IPS DF 6.9 (cell line): Measurements from ENCODE around the gene MLPH.

Experiments used
- DNase-seq: peaks from one replicate; pipeline ENCODE4 v3.0.0-alpha.2; 2013; ENCODE audit warnings: low read depth, low spot score
- H3K27ac ChIP-seq: one replicate; pipeline ENCODE4 v1.5.1; 2013; ENCODE audit warnings: low read length, control low read depth
- H3K27me3 ChIP-seq: 2 replicates; pipeline ENCODE4 v1.6.1; 2013; ENCODE audit warnings: mild to moderate bottlenecking, low read length; ENCODE audit not compliant: control insufficient read depth, insufficient read depth
- H3K36me3 ChIP-seq: 2 replicates; pipeline ENCODE4 v1.6.1; 2013; ENCODE audit warnings: low read length; ENCODE audit not compliant: control insufficient read depth, insufficient read depth
- H3K4me1 ChIP-seq: 2 replicates; pipeline ENCODE4 v1.6.1; 2013; ENCODE audit warnings: low read length; ENCODE audit not compliant: control insufficient read depth, insufficient read depth
- H3K4me3 ChIP-seq: 2 replicates; pipeline ENCODE4 v1.5.1; 2013; ENCODE audit warnings: mild to moderate bottlenecking, low read length
- H3K9me3 ChIP-seq: 2 replicates; pipeline ENCODE4 v1.6.1; 2013; ENCODE audit warnings: low read length, inconsistent platforms; ENCODE audit not compliant: control insufficient read depth, insufficient read depth
- WGBS: extraction: QIAGEN DNeasy Blood & Tissue Kit; methylation state at CpG from one replicate; pipeline ENCODE4 v1.1.7; 2013; ENCODE audit warnings: mixed read lengths, missing lambda C conversion rate; ENCODE audit not compliant: insufficient read length, insufficient coverage; 5-methylcytosine and 5-hydroxymethylcytosine counted together

MLPH gene

GRCh38 chr2:237533668-237534161 is 46.7 kb downstream of the MLPH start:
- Histone ChIP-seq H3K4me3 (no peak overlapping the region), H3K4me1 (no peaks in the 10 kb centered on the region), H3K36me3 (no peaks in the 10 kb centered on the region), H3K27me3 (no peaks in the 10 kb centered on the region), H3K27ac (no peak overlapping the region), H3K9me3 (no peaks in the 10 kb centered on the region)
- WGBS: no CpG with 5 or more reads among the region's 7 CpGs
- no peak for DNase-seq

GRCh38 chr2:237534380-237534779 is 47.3 kb downstream of the MLPH start:
- Histone ChIP-seq H3K27ac (no peak overlapping the region), H3K9me3 (no peaks in the 10 kb centered on the region), H3K27me3 (no peaks in the 10 kb centered on the region), H3K4me1 (no peaks in the 10 kb centered on the region), H3K4me3 (no peak overlapping the region), H3K36me3 (no peaks in the 10 kb centered on the region)
- no peak for DNase-seq
- no CpG with 5 or more reads among the region's 1 CpG for WGBS

- Histone ChIP-seq H3K27ac (no peak overlapping the region), H3K36me3 (no peaks in the 10 kb centered on the region), H3K27me3 (no peaks in the 10 kb centered on the region), H3K4me3 (no peak overlapping the region), H3K4me1 (no peaks in the 10 kb centered on the region), H3K9me3 (no peaks in the 10 kb centered on the region)
- no CpG with 5 or more reads among the region's 8 CpGs for WGBS
- no peak for DNase-seq
Measured at GRCh38 chr2:237535385-237536082, 48.5 kb downstream of the MLPH start.

GRCh38 chr2:237536083-237536415 is 49.0 kb downstream of the MLPH start:
- no peaks in the 10 kb centered on the region for H3K36me3 ChIP-seq
- H3K4me1 ChIP-seq: no peaks in the 10 kb centered on the region
- no peaks in the 10 kb centered on the region for H3K9me3 ChIP-seq
- WGBS: no CpG with 5 or more reads among the region's 5 CpGs
- H3K27ac ChIP-seq: no peak overlapping the region
- DNase-seq: no peak
- H3K4me3 ChIP-seq: no peak overlapping the region
- H3K27me3 ChIP-seq: no peaks in the 10 kb centered on the region

- Histone ChIP-seq H3K36me3 (no peaks in the 10 kb centered on the region), H3K9me3 (no peaks in the 10 kb centered on the region), H3K4me1 (no peaks in the 10 kb centered on the region), H3K4me3 (no peak overlapping the region), H3K27me3 (no peaks in the 10 kb centered on the region), H3K27ac (no peak overlapping the region)
- WGBS: no CpG with 5 or more reads among the region's 9 CpGs
- DNase-seq: no peak
Measured at GRCh38 chr2:237536617-237537016, 49.6 kb downstream of the MLPH start.

- Histone ChIP-seq H3K4me3 (no peak overlapping the region), H3K4me1 (no peaks in the 10 kb centered on the region), H3K9me3 (no peaks in the 10 kb centered on the region), H3K36me3 (no peaks in the 10 kb centered on the region), H3K27me3 (no peaks in the 10 kb centered on the region), H3K27ac (no peak overlapping the region)
- no CpG with 5 or more reads among the region's 29 CpGs for WGBS
- DNase-seq: no peak
Measured at GRCh38 chr2:237538001-237538720, 51.1 kb downstream of the MLPH start.

GRCh38 chr2:237538901-237539300 is 51.9 kb downstream of the MLPH start:
- Histone ChIP-seq H3K27me3 (no peaks in the 10 kb centered on the region), H3K36me3 (no peaks in the 10 kb centered on the region), H3K27ac (no peak overlapping the region), H3K9me3 (no peaks in the 10 kb centered on the region), H3K4me1 (no peaks in the 10 kb centered on the region), H3K4me3 (no peak overlapping the region)
- no peak for DNase-seq
- WGBS: no CpG with 5 or more reads among the region's 18 CpGs

GRCh38 chr2:237539681-237540080 is 52.6 kb downstream of the MLPH start:
- no peaks in the 10 kb centered on the region for H3K27me3 ChIP-seq
- H3K9me3 ChIP-seq: no peaks in the 10 kb centered on the region
- H3K36me3 ChIP-seq: no peaks in the 10 kb centered on the region
- no peak for DNase-seq
- no CpG with 5 or more reads among the region's 6 CpGs for WGBS
- H3K4me1 ChIP-seq: no peaks in the 10 kb centered on the region
- H3K27ac ChIP-seq: no peak overlapping the region
- no peak overlapping the region for H3K4me3 ChIP-seq

- Histone ChIP-seq H3K27ac (no peak overlapping the region), H3K9me3 (no peaks in the 10 kb centered on the region), H3K27me3 (no peaks in the 10 kb centered on the region), H3K36me3 (no peaks in the 10 kb centered on the region), H3K4me3 (no peak overlapping the region), H3K4me1 (no peaks in the 10 kb centered on the region)
- DNase-seq: no peak
- no CpG with 5 or more reads among the region's 13 CpGs for WGBS
Measured at GRCh38 chr2:237540223-237540775, 53.2 kb downstream of the MLPH start.

GRCh38 chr2:237540823-237541222 is 53.8 kb downstream of the MLPH start:
- no peak for DNase-seq
- no CpG with 5 or more reads among the region's 6 CpGs for WGBS
- no peaks in the 10 kb centered on the region for H3K27me3 ChIP-seq
- no peak overlapping the region for H3K4me3 ChIP-seq
- no peaks in the 10 kb centered on the region for H3K36me3 ChIP-seq
- H3K4me1 ChIP-seq: no peaks in the 10 kb centered on the region
- H3K9me3 ChIP-seq: no peaks in the 10 kb centered on the region
- no peak overlapping the region for H3K27ac ChIP-seq
